Natural killer cell treated with Interleukin-12 subunit alpha and Interleukin-12 subunit beta and Interleukin-15 and Interleukin-18, amount 100 ng/mL, for 72 hours (primary cell): Measurements from ENCODE around the gene ADGRA1. TPM values are rescaled to one million over a fixed set of nuclear protein-coding genes. Genes with fewer than 3 reads are reported as not detected.

Source experiments
- ATAC-seq, 2 donors: fragments of 150-1000 bp; cut with Tn5 transposase in 1 of 2; sonication (Bioruptor Pico), chemical (Tn5 transposase) in 1 of 2; 2 replicates each; pipeline ENCODE4 v1.10.0; 2021
- DNase-seq: peaks from one replicate; pipeline ENCODE4 v3.0.0; 2022; ENCODE audit warnings: low spot score
- H3K27ac Mint-ChIP-seq, 2 donors: 1 replicate in 1 of 2; 2 replicates in 1 of 2; pipeline ENCODE4 v1.8.0; 2022; ENCODE audit warnings: mixed read lengths in 2 of 2, mild to moderate bottlenecking in 1 of 2, moderate library complexity in 1 of 2
- H3K27me3 Mint-ChIP-seq, 2 donors: 1 replicate in 1 of 2; 2 replicates in 1 of 2; pipeline ENCODE4 v1.8.0; 2022; ENCODE audit warnings: mixed read lengths in 2 of 2
- H3K36me3 Mint-ChIP-seq: one replicate; pipeline ENCODE4 v1.8.0; 2022; ENCODE audit warnings: mixed read lengths
- H3K4me1 Mint-ChIP-seq, 2 donors: 1 replicate in 1 of 2; 2 replicates in 1 of 2; pipeline ENCODE4 v1.8.0; 2022; ENCODE audit warnings: low read depth in 2 of 2, mixed read lengths in 2 of 2, mild to moderate bottlenecking in 1 of 2
- H3K4me3 Mint-ChIP-seq: one replicate; pipeline ENCODE4 v1.8.0; 2022; ENCODE audit warnings: mixed read lengths
- H3K9me3 Mint-ChIP-seq: 2 replicates; pipeline ENCODE4 v1.8.0; 2022; ENCODE audit warnings: mixed read lengths
- total RNA-seq, 2 donors: library from RNA; stranded (reverse); gene quantifications; one replicate each; pipeline ENCODE4 v1.2.3, GENCODE V29; 2022

The ADGRA1 gene
- total RNA-seq, 2 donors from 2014 or later = not detected

GRCh38 chr10:133075346-133076137 is 12.2 kb upstream of the ADGRA1 start:
- Mint-ChIP-seq H3K9me3 (no peaks in the 10 kb centered on the region), H3K36me3 (no peaks in the 10 kb centered on the region), H3K27me3 (peaks cover 0 to 2% of the 10 kb centered on the region in 2 donors), H3K27ac (no peak overlapping the region), H3K4me3 (no peak overlapping the region), H3K4me1 (no peaks in the 10 kb centered on the region)
- DNase-seq = no peak
- no peak for ATAC-seq

GRCh38 chr10:133076274-133077038 is 11.3 kb upstream of the ADGRA1 start:
- Mint-ChIP-seq H3K4me1 (no peaks in the 10 kb centered on the region), H3K27me3 (peaks cover 0 to 2% of the 10 kb centered on the region in 2 donors), H3K4me3 (no peak overlapping the region), H3K9me3 (no peaks in the 10 kb centered on the region), H3K27ac (no peak overlapping the region), H3K36me3 (no peaks in the 10 kb centered on the region)
- DNase-seq = no peak
- no peak for ATAC-seq

- no peaks in the 10 kb centered on the region for H3K27me3 Mint-ChIP-seq
- no peaks in the 10 kb centered on the region for H3K4me1 Mint-ChIP-seq
- DNase-seq (no peak), ATAC-seq (no peak)
- no peak overlapping the region for H3K4me3 Mint-ChIP-seq
- H3K36me3 Mint-ChIP-seq = no peaks in the 10 kb centered on the region
- no peak overlapping the region for H3K27ac Mint-ChIP-seq
- no peaks in the 10 kb centered on the region for H3K9me3 Mint-ChIP-seq
Observed at GRCh38 chr10:133079836-133080682, 7.7 kb upstream of the ADGRA1 start.

GRCh38 chr10:133080683-133081040 is 7.1 kb upstream of the ADGRA1 start:
- DNase-seq (no peak), ATAC-seq (no peak)
- H3K9me3 Mint-ChIP-seq = no peaks in the 10 kb centered on the region
- no peaks in the 10 kb centered on the region for H3K36me3 Mint-ChIP-seq
- H3K4me1 Mint-ChIP-seq = no peaks in the 10 kb centered on the region
- no peaks in the 10 kb centered on the region for H3K27me3 Mint-ChIP-seq
- H3K4me3 Mint-ChIP-seq = no peak overlapping the region
- no peak overlapping the region for H3K27ac Mint-ChIP-seq

- no peak for DNase-seq
- no peaks in the 10 kb centered on the region for H3K27me3 Mint-ChIP-seq
- H3K36me3 Mint-ChIP-seq = no peaks in the 10 kb centered on the region
- H3K4me3 Mint-ChIP-seq = no peak overlapping the region
- no peaks in the 10 kb centered on the region for H3K9me3 Mint-ChIP-seq
- no peaks in the 10 kb centered on the region for H3K4me1 Mint-ChIP-seq
- no peak overlapping the region for H3K27ac Mint-ChIP-seq
- ATAC-seq = no peak
Observed at GRCh38 chr10:133081636-133082035, 6.1 kb upstream of the ADGRA1 start.

- ATAC-seq (no peak), DNase-seq (no peak)
- H3K9me3 Mint-ChIP-seq = no peaks in the 10 kb centered on the region
- no peak overlapping the region for H3K4me3 Mint-ChIP-seq
- H3K27me3 Mint-ChIP-seq = peaks cover 0 to 2% of the 10 kb centered on the region in 2 donors
- no peak overlapping the region for H3K27ac Mint-ChIP-seq
- H3K4me1 Mint-ChIP-seq = no peaks in the 10 kb centered on the region
- H3K36me3 Mint-ChIP-seq = no peaks in the 10 kb centered on the region
Observed at GRCh38 chr10:133082685-133083421, 4.9 kb upstream of the ADGRA1 start.

GRCh38 chr10:133083422-133084100 is 4.2 kb upstream of the ADGRA1 start:
- no peak for ATAC-seq
- peaks cover 0 to 2% of the 10 kb centered on the region in 2 donors for H3K27me3 Mint-ChIP-seq
- H3K27ac Mint-ChIP-seq = no peak overlapping the region
- no peaks in the 10 kb centered on the region for H3K9me3 Mint-ChIP-seq
- no peaks in the 10 kb centered on the region for H3K4me1 Mint-ChIP-seq
- H3K4me3 Mint-ChIP-seq = no peak overlapping the region
- H3K36me3 Mint-ChIP-seq = no peaks in the 10 kb centered on the region
- no peak for DNase-seq

- Mint-ChIP-seq H3K4me1 (no peaks in the 10 kb centered on the region), H3K27ac (no peak overlapping the region), H3K36me3 (no peaks in the 10 kb centered on the region), H3K9me3 (no peaks in the 10 kb centered on the region), H3K4me3 (no peak overlapping the region), H3K27me3 (peaks cover 0 to 4% of the 10 kb centered on the region in 2 donors)
- ATAC-seq (no peak), DNase-seq (no peak)
Observed at GRCh38 chr10:133084491-133084890, 3.2 kb upstream of the ADGRA1 start.

- no peaks in the 10 kb centered on the region for H3K4me1 Mint-ChIP-seq
- H3K27me3 Mint-ChIP-seq = peaks cover 0 to 4% of the 10 kb centered on the region in 2 donors
- no peak for ATAC-seq
- H3K27ac Mint-ChIP-seq = no peak overlapping the region
- no peaks in the 10 kb centered on the region for H3K36me3 Mint-ChIP-seq
- no peak for DNase-seq
- no peaks in the 10 kb centered on the region for H3K9me3 Mint-ChIP-seq
- no peak overlapping the region for H3K4me3 Mint-ChIP-seq
Observed at GRCh38 chr10:133085251-133086125, 2.2 kb upstream of the ADGRA1 start.

- Mint-ChIP-seq H3K27me3 (peaks cover 0 to 4% of the 10 kb centered on the region in 2 donors), H3K9me3 (no peaks in the 10 kb centered on the region), H3K27ac (no peak overlapping the region), H3K4me1 (peaks cover 0 to 3% of the 10 kb centered on the region in 2 donors), H3K36me3 (no peaks in the 10 kb centered on the region), H3K4me3 (no peak overlapping the region)
- DNase-seq = no peak
- ATAC-seq = no peak
Observed at GRCh38 chr10:133086247-133086646, 1.5 kb upstream of the ADGRA1 start.

GRCh38 chr10:133087045-133087678 is 562 bp upstream of the ADGRA1 start:
- H3K36me3 Mint-ChIP-seq = no peaks in the 10 kb centered on the region
- H3K9me3 Mint-ChIP-seq = no peaks in the 10 kb centered on the region
- DNase-seq (no peak), ATAC-seq (no peak)
- no peak overlapping the region for H3K27ac Mint-ChIP-seq
- peaks cover 0 to 4% of the 10 kb centered on the region in 2 donors for H3K4me1 Mint-ChIP-seq
- no peak overlapping the region for H3K4me3 Mint-ChIP-seq
- peaks cover 2 to 4% of the 10 kb centered on the region in 2 donors for H3K27me3 Mint-ChIP-seq
